Neutrophil (primary cell): ENCODE results near the gene TMEM236.
"Not testable (repeated sequence)": the region's sequence is repeated elsewhere in the genome, so short reads cannot be mapped to it uniquely, and the experiment has no call there.

ENCODE experiments used
- H3K27ac ChIP-seq: fragments of 200-600 bp; sonication (generic); 2 replicates; pipeline ENCODE4 v1.5.1; 2016; ENCODE audit warnings: mild to moderate bottlenecking, moderate library complexity
- H3K27me3 ChIP-seq: fragments of 200-600 bp; sonication (generic); 2 replicates; pipeline ENCODE4 v1.6.0; 2016; ENCODE audit warnings: mild to moderate bottlenecking
- H3K36me3 ChIP-seq: fragments of 200-600 bp; sonication (generic); 2 replicates; pipeline ENCODE4 v1.5.1; 2017
- H3K4me1 ChIP-seq, 2 experiments: fragments of 200-600 bp in 1 of 2; sonication (generic) in 1 of 2; 1 replicate in 1 of 2; 2 replicates in 1 of 2; pipeline versions ENCODE4 v1.5.1 to v1.6.1; 2013 to 2016; ENCODE audit warnings: low read depth in 1 of 2, low read length in 1 of 2, mild to moderate bottlenecking in 1 of 2, moderate library complexity in 1 of 2; ENCODE audit not compliant: control insufficient read depth in 1 of 2, insufficient read depth in 1 of 2
- H3K4me3 ChIP-seq, 2 experiments: fragments of 200-600 bp in 1 of 2; sonication (generic) in 1 of 2; 1 replicate in 1 of 2; 2 replicates in 1 of 2; pipeline ENCODE4 v1.5.1; 2013 to 2016; ENCODE audit warnings: low read depth in 1 of 2, low read length in 1 of 2, mild to moderate bottlenecking in 1 of 2, moderate library complexity in 1 of 2
- H3K9me3 ChIP-seq: fragments of 200-600 bp; sonication (generic); 2 replicates; pipeline ENCODE4 v1.5.1; 2016
- CTCF ChIP-seq: fragments of 200-600 bp; sonication (generic); IDR thresholded peaks from 2 replicates; pipeline ENCODE4 v1.5.1; 2016; ENCODE audit warnings: antibody characterized with exemption

The TMEM236 gene

GRCh38 chr10:17712053-17712452 lies 39.9 kb upstream of the TMEM236 start:
- TF ChIP-seq CTCF: no peak
- Histone ChIP-seq H3K9me3 (no peaks in the 10 kb centered on the region), H3K4me3 (no peak overlapping the region), H3K27ac (no peak overlapping the region), H3K36me3 (peaks cover 97% of the 10 kb centered on the region), H3K27me3 (no peaks in the 10 kb centered on the region), H3K4me1 (no peaks in the 10 kb centered on the region)

- no peaks in the 10 kb centered on the region for H3K27me3 ChIP-seq
- H3K36me3 ChIP-seq: peaks cover 98% of the 10 kb centered on the region
- no peaks in the 10 kb centered on the region for H3K9me3 ChIP-seq
- no peak for TF ChIP-seq CTCF
- no peak overlapping the region for H3K27ac ChIP-seq
- no peak overlapping the region for H3K4me3 ChIP-seq
- H3K4me1 ChIP-seq: no peaks in the 10 kb centered on the region
Observed at GRCh38 chr10:17712717-17713471, 39.1 kb upstream of the TMEM236 start.

- H3K27ac ChIP-seq: no peak overlapping the region
- H3K4me3 ChIP-seq: no peak overlapping the region
- no peaks in the 10 kb centered on the region for H3K27me3 ChIP-seq
- H3K36me3 ChIP-seq: peaks cover 90% of the 10 kb centered on the region
- no peaks in the 10 kb centered on the region for H3K9me3 ChIP-seq
- no peak for TF ChIP-seq CTCF
- no peaks in the 10 kb centered on the region for H3K4me1 ChIP-seq
Observed at GRCh38 chr10:17713758-17714157, 38.2 kb upstream of the TMEM236 start.

GRCh38 chr10:17716161-17716560 lies 35.8 kb upstream of the TMEM236 start:
- peaks cover 66% of the 10 kb centered on the region for H3K36me3 ChIP-seq
- H3K27me3 ChIP-seq: no peaks in the 10 kb centered on the region
- TF ChIP-seq CTCF: no peak
- H3K27ac ChIP-seq: no peak overlapping the region
- no peak overlapping the region for H3K4me3 ChIP-seq
- no peaks in the 10 kb centered on the region for H3K9me3 ChIP-seq
- no peaks in the 10 kb centered on the region for H3K4me1 ChIP-seq

GRCh38 chr10:17722317-17723014 lies 29.5 kb upstream of the TMEM236 start:
- H3K4me3 ChIP-seq, H3K27me3 ChIP-seq: not testable (repeated sequence)
- H3K36me3 ChIP-seq: peaks cover 12% of the 10 kb centered on the region

GRCh38 chr10:17725703-17726102 lies 26.3 kb upstream of the TMEM236 start:
- H3K4me3 ChIP-seq: no peak overlapping the region
- H3K9me3 ChIP-seq: no peaks in the 10 kb centered on the region
- no peak for TF ChIP-seq CTCF

More at GRCh38 chr10:17722317-17723014, 29.5 kb upstream of the TMEM236 start:
- not testable (repeated sequence) for H3K4me1 ChIP-seq, H3K9me3 ChIP-seq, H3K27ac ChIP-seq

More at GRCh38 chr10:17725703-17726102, 26.3 kb upstream of the TMEM236 start:
- Histone ChIP-seq H3K4me1 (no peaks in the 10 kb centered on the region), H3K27me3 (no peaks in the 10 kb centered on the region), H3K27ac (no peak overlapping the region), H3K36me3 (peaks cover 10% of the 10 kb centered on the region)
